GM12874 (cell line): Measurements from ENCODE around the gene PTPRR.

Source experiments
- CTCF ChIP-seq: IDR thresholded peaks from 2 replicates; pipeline ENCODE4 v1.5.1; 2011; ENCODE audit warnings: low read depth, mild to moderate bottlenecking, control low read depth, low read length, moderate library complexity; ENCODE audit not compliant: insufficient read depth

The PTPRR gene

GRCh38 chr12:70960484-70960883, 39.9 kb upstream of the PTPRR start:
- no peak for TF ChIP-seq CTCF

GRCh38 chr12:70955415-70955814, 34.9 kb upstream of the PTPRR start:
- TF ChIP-seq CTCF, result no peak

- TF ChIP-seq CTCF, result no peak
Measured at GRCh38 chr12:70950451-70950850, 29.9 kb upstream of the PTPRR start.

- no peak for TF ChIP-seq CTCF
Measured at GRCh38 chr12:70948976-70949336, 28.4 kb upstream of the PTPRR start.

- no peak for TF ChIP-seq CTCF
Measured at GRCh38 chr12:70948236-70948975, 27.9 kb upstream of the PTPRR start.

GRCh38 chr12:70936203-70936813, 15.8 kb upstream of the PTPRR start:
- no peak for TF ChIP-seq CTCF

- TF ChIP-seq CTCF, result no peak
Measured at GRCh38 chr12:70933133-70933532, 12.6 kb upstream of the PTPRR start.
